GM10847 (cell line): ENCODE results near the gene ST3GAL2.

Source experiments
- POLR2A ChIP-seq: IDR thresholded peaks from 2 replicates; pipeline ENCODE4 v1.6.1; 2011; ENCODE audit not compliant: insufficient read length; ENCODE audit errors: extremely low read depth

Gene ST3GAL2

GRCh38 chr16:70432356-70432722, 6.6 kb downstream of the ST3GAL2 start:
- no peak for TF ChIP-seq POLR2A

DNA sequence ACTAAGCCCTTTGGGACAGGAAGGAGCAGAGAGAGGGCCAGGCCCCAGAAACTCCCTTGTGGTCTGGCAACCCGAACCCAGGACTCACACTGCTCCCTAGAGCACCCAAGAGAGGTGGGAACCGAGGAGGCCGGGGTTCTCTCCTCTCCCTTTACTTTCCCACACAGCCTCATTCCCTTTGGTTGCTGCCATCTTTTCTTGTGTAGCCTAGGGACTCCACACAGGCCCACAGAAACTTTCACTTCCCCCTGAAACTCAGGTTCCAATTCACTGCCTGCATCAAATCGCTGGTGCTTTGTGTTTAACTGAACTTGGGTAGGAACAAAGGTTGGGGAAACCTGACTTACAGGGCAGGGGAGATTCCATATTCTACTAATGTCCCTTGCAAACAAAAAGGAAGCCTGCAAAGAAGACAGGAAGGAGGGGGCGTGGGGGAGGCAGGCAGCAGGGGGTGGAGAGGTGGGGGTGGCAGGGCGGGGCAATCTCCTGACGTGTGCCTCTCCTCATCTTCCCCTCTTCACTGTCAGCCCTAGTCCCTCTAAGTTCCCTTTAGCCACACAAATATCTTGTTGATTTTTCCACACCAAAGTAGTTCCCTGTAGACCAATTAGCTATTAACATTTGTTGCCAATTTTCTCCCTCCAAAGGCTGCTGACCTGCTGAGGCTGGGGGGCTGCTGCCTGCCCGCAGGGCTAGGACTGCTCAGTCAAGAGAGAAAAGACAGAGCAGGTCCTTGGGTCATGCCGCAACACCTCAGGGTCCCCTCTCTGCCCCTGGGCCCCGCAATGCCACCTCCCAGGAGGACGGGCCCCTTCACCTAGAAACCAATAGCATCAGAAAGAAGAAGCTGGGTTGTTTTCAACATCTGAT, 8.0 kb downstream of the ST3GAL2 start:
- no peak for TF ChIP-seq POLR2A

- TF ChIP-seq POLR2A: no peak
Observed at GRCh38 chr16:70429888-70430666, 8.8 kb downstream of the ST3GAL2 start.

DNA sequence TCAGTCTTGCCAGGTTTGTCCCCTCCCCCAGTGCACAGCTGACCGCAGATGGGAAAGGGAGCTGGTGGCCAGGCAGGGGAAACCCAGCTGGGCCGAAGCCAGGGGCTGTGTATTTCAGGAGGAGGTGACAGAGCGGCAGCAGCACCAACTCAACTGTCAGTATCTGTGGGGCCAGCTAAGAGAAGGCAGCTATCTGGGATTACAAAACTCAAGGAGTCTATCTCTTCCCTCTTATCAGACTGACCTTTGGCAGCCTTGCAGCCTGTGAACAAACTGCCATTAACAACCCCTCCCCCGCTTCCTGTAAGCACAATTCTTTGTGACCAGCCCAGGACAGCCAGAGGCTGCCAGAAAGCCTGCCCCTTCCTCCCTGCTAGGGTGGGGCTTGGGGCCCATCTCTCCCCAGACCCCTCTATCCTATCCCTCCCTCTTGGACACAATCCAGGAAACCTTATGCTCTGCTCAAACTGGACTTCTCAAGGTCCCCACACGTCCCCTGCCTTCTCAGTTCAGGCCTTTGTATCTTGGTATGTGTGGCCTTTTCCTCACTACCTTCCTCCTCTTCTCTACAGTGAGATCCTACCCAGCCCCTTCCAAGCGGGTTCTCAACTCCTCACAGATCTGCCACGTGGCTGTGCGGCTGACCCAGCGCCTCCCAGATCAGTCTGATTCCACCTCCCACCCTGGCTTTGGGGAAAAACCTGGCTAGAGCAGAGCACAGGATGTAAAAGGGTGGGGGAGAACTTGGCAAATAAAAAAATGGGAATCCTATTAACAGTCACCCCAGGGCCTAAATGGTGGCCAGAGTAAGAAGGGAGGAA, 10.5 kb downstream of the ST3GAL2 start:
- TF ChIP-seq POLR2A: peak; percentile 7

- TF ChIP-seq POLR2A: no peak
Observed at GRCh38 chr16:70427786-70428177, 11.1 kb downstream of the ST3GAL2 start.

DNA sequence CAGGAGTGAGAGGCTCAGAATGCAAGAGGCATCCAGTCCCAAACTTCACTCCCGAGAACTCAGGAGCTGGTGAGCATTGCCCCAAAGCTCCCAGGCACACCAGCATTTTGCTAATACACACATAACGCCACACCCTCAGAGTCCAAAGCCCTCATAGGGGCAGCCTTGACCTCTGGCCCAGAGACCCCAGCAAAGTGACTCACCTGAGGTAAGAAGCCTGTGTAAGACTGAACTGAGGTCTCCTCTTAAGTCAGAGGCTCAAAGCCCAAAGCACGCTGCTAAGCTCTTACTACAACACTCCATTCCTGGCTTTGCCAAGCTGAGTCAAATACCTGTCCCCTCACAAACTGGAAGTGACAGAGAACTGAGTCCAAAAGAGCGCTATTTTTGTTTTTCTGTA, 16.4 kb downstream of the ST3GAL2 start:
- TF ChIP-seq POLR2A: no peak

DNA sequence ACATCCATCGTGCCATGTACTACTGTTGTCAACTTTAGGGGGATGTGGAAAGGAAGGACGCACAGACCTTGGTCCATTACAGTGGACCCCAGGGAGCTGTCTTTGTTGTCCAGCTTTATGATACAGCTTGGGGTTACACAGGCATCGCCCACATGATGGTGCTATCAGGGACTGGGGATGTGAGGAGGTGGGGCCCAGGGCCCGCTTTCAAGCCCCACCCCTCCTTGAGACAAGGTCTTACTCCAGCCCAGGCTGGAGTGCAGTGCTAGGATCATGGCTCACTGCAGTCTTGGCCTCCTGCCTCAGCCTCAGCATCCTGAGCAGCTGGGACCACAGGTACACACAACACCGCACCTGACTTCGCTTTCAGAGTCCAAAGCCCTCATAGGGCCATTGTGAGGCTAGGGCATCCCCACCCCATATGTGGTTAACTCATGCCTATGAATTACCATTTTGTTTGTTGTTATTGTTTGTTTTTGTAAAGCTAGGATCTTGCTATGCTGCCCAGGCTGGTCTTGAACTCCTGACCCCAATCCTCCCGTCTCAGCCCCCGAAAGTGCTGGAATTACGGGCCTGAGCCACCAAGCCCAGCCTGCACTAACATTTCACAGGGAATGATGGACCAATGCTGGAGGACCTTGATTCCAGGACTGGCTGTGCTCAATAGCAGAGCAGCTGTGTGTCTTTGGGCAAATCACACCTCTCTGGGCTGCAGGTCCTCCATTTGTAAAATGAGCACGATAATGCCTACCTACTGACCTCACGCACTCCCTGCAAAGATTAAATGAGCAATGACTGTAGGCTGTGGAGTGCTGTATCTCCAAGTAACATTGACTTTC, 17.2 kb downstream of the ST3GAL2 start:
- TF ChIP-seq POLR2A: no peak

DNA sequence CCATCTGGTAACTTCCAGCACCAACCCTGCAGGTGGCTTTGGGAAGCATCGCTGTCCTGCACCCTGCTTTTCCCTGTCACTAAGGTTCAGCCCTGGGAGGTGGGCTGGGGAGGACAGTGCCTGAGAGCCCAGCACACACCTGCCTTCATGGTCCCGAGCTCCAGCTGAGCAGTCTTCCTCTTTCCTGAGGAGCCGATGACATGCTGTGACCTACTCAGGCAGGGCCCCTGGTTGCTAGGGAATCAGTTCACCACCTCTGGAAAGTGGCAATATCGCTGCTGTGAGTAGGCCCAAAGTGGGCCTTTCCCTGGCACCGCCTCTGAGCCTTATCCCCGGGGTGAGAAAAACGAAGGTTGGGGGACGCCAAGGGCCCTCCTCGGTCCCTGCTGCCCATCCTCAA, 17.9 kb downstream of the ST3GAL2 start:
- no peak for TF ChIP-seq POLR2A

GRCh38 chr16:70419384-70420327, 19.2 kb downstream of the ST3GAL2 start:
- no peak for TF ChIP-seq POLR2A

GRCh38 chr16:70418993-70419318, 19.9 kb downstream of the ST3GAL2 start:
- TF ChIP-seq POLR2A: no peak

- TF ChIP-seq POLR2A: no peak
Observed at GRCh38 chr16:70418274-70418992, 20.5 kb downstream of the ST3GAL2 start.

- no peak for TF ChIP-seq POLR2A
Observed at GRCh38 chr16:70417661-70418060, 21.2 kb downstream of the ST3GAL2 start.

- no peak for TF ChIP-seq POLR2A
Observed at GRCh38 chr16:70416748-70417616, 21.9 kb downstream of the ST3GAL2 start.
